GM12864 (cell line): ENCODE results near the gene OVOL2.
"Not testable (repeated sequence)": the region's sequence is repeated elsewhere in the genome, so short reads cannot be mapped to it uniquely, and the experiment has no call there.

ENCODE experiments used
- DNase-seq: peaks from one replicate; pipeline ENCODE4 v3.0.0-alpha.2; 2011; ENCODE audit warnings: low read depth
- H3K4me3 ChIP-seq: 2 replicates; pipeline ENCODE4 v1.5.1; 2011; ENCODE audit warnings: mild to moderate bottlenecking, low read depth, low read length, control low read depth
- TF ChIP-seq, protein P1 (sequence below): IDR thresholded peaks from 2 replicates; pipeline ENCODE4 v1.5.1; 2011; ENCODE audit warnings: low read depth, mild to moderate bottlenecking, moderate library complexity, low read length, control low read depth, inconsistent platforms; ENCODE audit errors: missing control alignments

OVOL2 gene

DNA sequence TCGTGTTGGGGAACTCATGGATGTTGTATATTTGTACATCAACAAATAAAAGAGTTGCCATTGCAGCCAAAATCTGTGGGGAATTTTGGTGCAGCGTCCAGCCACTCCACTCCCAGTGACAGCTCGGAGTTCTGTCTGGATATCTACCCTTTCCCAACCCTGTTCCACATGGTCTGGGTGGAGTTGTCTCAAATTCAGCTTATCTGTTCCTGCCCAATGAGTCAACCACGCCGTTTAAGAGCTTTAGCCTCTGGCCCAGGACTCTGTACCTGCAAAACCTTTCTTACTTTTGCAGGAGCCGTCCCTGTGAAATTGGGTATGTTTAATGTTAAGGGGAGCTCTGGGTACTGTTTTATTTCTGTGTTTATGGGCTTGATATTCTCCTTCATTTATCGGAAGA lies 33.9 kb upstream of the OVOL2 start:
- TF ChIP-seq, protein P1, sequence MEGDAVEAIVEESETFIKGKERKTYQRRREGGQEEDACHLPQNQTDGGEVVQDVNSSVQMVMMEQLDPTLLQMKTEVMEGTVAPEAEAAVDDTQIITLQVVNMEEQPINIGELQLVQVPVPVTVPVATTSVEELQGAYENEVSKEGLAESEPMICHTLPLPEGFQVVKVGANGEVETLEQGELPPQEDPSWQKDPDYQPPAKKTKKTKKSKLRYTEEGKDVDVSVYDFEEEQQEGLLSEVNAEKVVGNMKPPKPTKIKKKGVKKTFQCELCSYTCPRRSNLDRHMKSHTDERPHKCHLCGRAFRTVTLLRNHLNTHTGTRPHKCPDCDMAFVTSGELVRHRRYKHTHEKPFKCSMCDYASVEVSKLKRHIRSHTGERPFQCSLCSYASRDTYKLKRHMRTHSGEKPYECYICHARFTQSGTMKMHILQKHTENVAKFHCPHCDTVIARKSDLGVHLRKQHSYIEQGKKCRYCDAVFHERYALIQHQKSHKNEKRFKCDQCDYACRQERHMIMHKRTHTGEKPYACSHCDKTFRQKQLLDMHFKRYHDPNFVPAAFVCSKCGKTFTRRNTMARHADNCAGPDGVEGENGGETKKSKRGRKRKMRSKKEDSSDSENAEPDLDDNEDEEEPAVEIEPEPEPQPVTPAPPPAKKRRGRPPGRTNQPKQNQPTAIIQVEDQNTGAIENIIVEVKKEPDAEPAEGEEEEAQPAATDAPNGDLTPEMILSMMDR: no peak
- H3K4me3 ChIP-seq: no peak overlapping the region
- DNase-seq: no peak

GRCh38 chr20:18090477-18090876 lies 32.8 kb upstream of the OVOL2 start:
- no peak for DNase-seq
- TF ChIP-seq, protein P1: no peak
- H3K4me3 ChIP-seq: no peak overlapping the region

DNA sequence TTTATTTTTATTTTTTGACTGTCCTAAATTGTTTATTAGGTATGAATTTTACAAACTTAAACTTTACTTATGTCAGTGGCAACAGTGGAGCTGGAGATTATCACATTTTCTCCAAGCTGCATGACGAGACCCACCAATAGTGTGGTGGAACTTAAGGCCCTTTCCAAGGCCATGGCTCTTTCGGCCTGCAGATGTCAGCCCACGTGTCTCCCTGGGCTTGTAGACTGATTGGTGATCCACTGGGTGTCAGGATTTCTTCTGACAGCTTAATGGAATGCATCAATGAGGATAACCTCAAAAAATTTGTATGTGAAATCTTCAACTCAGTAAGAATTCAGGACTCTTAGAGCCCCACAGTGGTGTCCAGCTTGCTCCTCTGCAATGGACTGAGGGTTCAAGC lies 32.3 kb upstream of the OVOL2 start:
- DNase-seq: no peak
- no peak overlapping the region for H3K4me3 ChIP-seq
- TF ChIP-seq, protein P1: no peak

DNA sequence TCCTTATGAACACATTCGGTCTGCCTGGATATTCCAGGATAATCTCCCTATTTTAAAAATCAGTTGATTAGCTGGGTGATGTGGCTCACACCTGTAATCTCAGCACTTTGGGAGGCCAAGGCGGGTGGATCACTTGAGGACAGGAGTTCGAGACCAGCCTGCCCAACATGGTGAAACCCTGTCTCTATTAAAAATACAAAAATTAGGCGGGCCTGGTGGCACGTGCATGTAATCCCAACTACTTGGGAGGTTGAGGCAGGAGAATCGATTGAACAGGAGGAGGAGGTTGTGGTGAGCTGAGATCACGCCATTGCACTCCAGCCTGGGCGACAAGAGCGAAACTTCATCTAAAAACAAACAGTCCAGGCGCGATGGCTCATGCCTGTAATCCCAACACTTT lies 31.1 kb upstream of the OVOL2 start:
- DNase-seq, H3K4me3 ChIP-seq: not testable (repeated sequence)

DNA sequence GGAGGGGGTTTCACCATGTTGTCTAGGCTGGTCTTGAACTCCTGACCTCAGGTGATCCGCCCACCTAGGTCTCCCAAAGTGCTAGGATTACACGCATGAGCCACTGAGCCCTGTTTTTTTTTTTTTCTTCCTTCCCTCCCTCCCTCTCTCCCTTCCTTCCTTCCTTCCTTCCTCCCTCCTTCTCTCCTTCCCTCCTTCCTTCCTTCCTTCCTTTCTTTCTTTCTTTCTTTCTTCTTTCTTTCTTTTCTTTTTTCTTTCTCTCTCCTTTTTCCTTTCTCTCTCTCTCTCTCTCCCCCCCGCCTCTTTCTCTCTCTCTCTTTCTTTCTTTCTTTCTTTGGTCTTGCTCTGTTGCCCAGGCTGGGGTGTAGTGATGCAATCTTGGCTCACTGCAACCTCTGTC lies 30.6 kb upstream of the OVOL2 start:
- DNase-seq, H3K4me3 ChIP-seq: not testable (repeated sequence)

DNA sequence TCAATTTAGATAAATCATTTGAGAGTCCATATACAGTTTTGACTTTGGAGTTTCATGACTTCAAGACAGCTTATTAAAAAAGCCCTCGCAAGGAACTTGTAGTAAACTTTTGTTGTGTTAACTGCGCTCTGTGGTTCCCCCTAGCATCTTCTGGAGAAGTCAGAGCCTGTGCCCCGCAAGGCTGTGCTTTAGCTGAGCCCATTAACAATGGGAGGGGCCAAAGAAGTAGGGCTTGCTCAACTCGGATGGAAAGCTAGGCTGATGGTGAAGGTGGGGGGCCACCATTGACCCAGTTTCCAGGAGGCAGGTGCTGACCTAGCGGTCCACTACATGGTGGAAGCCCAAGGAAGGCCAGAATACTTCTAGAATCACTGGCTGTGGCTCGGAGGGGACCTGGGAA lies 29.3 kb upstream of the OVOL2 start:
- DNase-seq: no peak
- no peak overlapping the region for H3K4me3 ChIP-seq
- TF ChIP-seq, protein P1: no peak

DNA sequence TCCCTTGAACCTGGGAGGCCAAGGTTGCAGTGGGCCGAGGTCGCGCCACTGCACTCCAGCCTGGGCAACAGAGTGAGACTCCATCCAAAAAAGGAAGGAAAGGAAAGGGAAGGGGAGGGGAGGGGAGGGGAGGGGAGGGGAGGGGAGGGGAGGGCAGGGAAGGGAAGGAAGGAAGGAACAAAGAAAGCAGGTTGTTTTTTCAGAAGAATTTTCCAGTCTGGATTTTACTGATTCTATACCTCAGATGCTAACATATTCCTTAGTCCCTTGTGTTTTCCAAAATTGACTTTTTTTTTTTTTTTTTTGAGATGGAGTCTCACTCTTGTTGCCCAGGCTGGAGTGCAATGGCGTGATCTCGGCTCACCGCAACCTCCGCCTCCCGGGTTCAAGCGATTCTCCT lies 23.1 kb upstream of the OVOL2 start:
- not testable (repeated sequence) for H3K4me3 ChIP-seq, DNase-seq

GRCh38 chr20:18079756-18080353 lies 22.1 kb upstream of the OVOL2 start:
- no peak overlapping the region for H3K4me3 ChIP-seq
- TF ChIP-seq, protein P1: no peak
- no peak for DNase-seq

DNA sequence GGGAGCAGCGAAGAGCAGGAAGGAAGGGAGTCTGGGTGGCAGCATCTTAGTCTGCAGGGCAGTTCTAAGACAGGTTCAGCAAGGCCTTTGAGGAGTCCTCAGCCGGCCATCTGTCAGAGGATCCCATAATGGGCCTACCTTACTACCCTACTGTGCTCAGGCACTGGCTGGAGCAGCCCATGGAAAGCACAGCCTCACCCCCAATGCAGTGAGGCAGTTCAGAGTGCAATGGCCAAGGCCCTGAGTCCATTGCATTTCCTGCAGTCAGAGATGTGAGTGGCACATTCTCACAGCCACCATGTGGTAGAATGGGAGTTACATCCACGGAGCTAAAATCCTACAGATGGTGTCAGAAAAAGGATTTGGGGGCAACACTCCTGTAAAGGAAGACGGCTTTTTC lies 19.4 kb upstream of the OVOL2 start:
- DNase-seq: no peak
- no peak overlapping the region for H3K4me3 ChIP-seq
- TF ChIP-seq, protein P1: no peak
